Erythroblast (primary cell): ENCODE measurements around the gene BMPR1B.

Experiments
- DNase-seq, 2 experiments: peaks; one replicate each; lab custom pipeline; 2025; lab: John Stamatoyannopoulos, UW
- GATA1 ChIP-seq: IDR thresholded peaks from 2 replicates; pipeline ENCODE4 v1.6.1; 2011; ENCODE audit warnings: low read depth, mild to moderate bottlenecking, control low read depth, low read length, moderate library complexity
- POLR2A ChIP-seq: IDR thresholded peaks from 2 replicates; pipeline ENCODE4 v1.6.1; 2011; ENCODE audit warnings: mild to moderate bottlenecking, low read length

The BMPR1B gene

DNA sequence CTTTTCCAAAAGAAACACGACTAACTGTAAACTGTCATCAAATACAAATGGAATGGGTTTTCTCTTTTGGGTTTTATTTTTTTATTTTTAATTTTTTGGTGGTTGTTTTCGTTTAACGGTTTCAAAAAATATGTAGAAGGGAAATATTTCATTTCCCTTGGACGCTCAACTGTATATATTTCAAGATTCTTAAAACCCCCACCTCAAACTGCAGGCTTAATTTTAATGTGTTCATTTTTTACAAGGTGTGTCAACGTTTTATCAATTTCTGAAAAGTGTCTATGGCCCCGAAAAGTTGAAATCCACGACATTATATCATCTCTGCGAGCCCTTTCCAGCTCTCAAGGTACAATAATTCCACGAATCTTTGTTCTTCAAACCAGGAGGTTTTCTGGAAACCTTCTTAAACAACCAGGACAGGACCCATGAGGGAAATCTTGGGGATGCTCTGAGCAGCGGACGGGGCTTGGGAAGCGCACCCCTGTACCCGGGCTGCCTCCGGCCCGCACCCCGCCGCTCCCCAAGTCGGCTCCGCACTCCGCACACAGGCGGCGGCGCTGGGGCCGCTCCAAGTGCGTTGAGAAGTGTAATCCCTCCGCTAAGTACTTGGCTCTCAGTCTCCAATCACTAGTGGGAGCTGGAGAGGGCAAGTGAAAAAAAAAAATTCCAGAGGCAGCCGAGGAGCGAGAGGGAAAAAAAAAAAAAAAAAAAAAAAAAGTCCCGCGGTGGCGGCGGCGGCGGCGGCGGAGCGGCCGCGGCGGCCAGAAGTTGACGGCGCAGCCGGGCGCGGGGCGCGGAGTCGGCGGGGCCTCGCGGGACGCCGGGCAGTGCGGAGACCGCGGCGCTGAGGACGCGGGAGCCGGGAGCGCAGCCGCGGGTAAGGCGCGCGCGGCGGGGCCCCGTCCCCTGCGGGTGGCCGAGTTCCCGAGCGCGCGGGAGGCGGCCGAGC is at the start of gene BMPR1B:
BMPR1B (plus strand) TSS at position 764 of the 949 bp plus-strand sequence. CDS start 346,470 bp downstream, outside the sequence.
- TF ChIP-seq POLR2A (no peak), GATA1 (no peak)
- DNase-seq = peak; percentile 8 to 19

DNA sequence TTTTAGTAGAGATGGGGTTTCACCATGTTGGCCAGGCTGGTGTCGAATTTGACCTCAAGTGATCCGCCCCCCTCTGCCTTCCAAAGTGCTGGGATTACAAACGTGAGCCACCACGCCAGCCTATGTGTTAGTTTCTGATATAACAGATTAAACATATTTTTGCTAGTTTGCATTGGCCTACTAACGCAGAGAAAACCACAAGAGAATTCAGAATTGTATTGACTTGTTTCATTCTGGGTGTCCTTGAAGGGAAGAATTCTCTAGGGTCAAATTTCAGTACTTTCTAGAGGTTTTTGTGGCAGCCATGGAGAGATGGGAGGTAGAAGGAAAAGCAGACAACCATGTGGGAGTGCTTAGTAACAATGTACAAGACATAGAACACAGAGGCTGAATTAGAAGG is 46.1 kb upstream of the BMPR1B start:
- no peak for DNase-seq
- TF ChIP-seq GATA1 (no peak), POLR2A (no peak)

GRCh38 chr4:94714365-94715160 is 43.2 kb upstream of the BMPR1B start:
- DNase-seq = no peak
- TF ChIP-seq GATA1 (no peak), POLR2A (no peak)

DNA sequence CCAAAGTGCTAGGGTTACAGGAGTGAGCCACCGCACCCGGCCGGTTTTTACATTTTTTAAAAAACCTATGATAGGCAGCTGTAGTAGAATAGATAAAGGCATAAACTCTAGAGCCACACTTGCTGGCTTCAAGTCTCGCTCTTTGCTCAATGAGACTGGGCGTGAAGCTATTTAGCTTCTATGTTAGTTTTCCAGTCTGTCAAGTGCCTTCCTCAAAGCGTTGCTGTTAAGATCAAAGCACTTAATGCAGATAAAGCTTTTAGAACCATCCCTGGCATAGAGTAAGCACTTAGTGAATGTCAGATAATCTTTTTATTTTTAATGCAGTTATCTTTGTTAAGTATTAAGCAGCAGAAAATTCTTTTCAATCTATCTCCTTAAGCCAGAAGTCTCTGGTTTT is 42.0 kb upstream of the BMPR1B start:
- TF ChIP-seq POLR2A (no peak), GATA1 (no peak)
- DNase-seq = no peak

DNA sequence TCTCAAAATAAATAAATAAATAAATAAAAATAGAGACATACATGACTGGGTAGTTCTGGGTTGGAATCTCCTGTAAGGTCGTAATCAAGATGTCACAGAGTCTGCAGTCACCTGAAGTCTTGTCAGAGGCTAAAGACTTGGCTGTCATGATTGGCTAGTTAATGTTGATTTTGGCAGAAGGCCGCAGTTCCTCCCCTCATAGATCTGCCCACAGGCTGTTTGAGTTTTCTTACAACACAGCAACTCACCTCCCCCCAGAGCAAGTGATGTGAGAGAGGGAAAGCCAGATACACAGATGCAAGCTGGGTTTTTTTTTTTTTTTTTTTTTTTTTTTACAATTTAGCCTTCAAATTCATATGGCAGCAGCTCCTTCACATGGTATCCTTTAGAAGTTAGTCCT is 36.4 kb upstream of the BMPR1B start:
- TF ChIP-seq GATA1 (no peak), POLR2A (no peak)
- DNase-seq = no peak

- TF ChIP-seq GATA1 (no peak), POLR2A (no peak)
- DNase-seq = no peak
Observed at GRCh38 chr4:94722270-94722669, 35.5 kb upstream of the BMPR1B start.

DNA sequence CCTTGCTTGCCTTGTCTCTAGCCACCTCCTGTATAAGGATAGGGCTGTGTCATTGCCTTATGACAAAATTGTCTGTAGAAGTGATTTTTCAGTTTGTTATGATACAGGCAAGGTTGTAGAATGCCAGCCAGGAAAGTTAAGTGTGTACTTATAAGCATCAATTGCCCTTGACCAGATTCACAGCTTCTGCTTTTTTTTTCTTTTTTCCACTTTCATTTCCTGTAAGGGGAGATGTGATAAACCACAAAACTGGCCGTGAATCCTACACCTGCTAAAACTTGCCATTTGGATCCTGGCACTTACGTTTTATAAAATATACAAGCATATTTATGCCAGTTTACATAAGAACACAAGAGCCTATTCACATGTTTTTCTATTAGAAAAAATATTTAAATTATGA is 35.0 kb upstream of the BMPR1B start:
- no peak for DNase-seq
- TF ChIP-seq GATA1 = no peak
- TF ChIP-seq POLR2A = no peak

GRCh38 chr4:94724016-94724790 is 33.6 kb upstream of the BMPR1B start:
- TF ChIP-seq GATA1 = no peak
- TF ChIP-seq POLR2A = no peak
- DNase-seq = no peak

- no peak for DNase-seq
- TF ChIP-seq GATA1 (no peak), POLR2A (no peak)
Observed at GRCh38 chr4:94726524-94727123, 31.1 kb upstream of the BMPR1B start.

DNA sequence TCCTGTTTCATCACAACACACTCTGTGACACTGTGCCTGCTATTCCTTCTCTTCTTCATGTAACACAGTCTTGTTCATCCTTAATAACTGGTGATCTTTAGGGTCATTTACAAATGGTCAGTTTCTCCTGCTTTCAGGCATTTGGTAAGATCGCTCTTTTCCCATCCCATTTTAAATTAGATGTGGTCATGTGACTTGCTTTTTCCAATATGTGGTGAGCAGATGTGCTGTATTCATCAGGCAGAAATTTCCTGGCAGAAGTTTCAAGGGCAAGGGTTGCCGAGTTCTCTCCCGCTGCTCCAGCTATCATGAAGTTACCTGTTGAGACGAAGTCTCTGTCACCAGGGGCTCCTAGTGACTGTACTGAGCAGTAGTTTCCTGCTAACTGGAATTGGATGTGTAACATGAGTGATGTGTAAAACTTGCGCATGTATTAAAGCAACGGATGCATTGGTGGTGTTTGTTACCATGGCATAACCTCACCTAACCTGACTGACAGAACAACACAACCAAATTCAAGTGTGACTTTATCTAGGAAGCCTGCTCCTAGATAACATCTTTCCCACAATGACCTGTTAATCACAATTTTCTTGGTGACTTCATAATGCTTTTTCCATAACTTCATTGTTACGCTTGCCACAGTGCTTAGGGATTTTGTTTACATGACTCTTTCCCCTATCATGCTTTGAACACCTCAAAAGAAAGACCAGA is 29.5 kb upstream of the BMPR1B start:
- TF ChIP-seq POLR2A = no peak
- no peak for TF ChIP-seq GATA1
- DNase-seq = no peak

- DNase-seq = no peak
- TF ChIP-seq POLR2A (no peak), GATA1 (no peak)
Observed at GRCh38 chr4:94732358-94732698, 25.4 kb upstream of the BMPR1B start.

DNA sequence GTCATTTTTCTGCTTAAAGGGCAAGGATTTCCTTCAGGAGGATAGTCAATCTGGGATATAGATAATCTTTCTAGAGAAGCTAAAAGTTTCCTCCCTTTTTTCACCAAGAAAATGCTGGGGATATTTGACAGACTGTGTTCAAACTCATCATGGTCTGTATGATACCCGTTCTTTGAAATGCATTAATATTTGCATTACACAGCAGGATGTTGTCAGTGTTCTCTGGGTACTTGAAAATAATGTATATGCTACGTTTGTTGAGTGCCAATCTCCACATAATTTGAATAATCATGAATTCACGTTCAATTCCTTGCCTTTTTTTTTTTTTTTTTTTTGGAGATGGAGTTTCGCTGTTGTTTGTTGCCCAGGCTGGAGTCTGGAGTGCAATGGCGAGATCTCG is 18.0 kb upstream of the BMPR1B start:
- TF ChIP-seq GATA1 (no peak), POLR2A (no peak)
- no peak for DNase-seq
